ENCODE measurements around the gene ZNF701. TPM values are rescaled to one million over a fixed set of nuclear protein-coding genes. Genes with fewer than 3 reads are reported as not detected.

ZNF701 gene
- total and polyA plus RNA-seq, 2 of the 13 experiments (the other 11 are each of a cell fraction or from before 2014, with no cell fraction given), result 4.5 to 6.3 TPM

GRCh38 chr19:52570000-52570861, at the start of gene ZNF701 (continued):
- 0 out of 2 replicates have a peak, but pooled peaks have one; percentile 11 for TF ChIP-seq ZMYM4 (CRISPR knock-in tag; IDR thresholded peaks at IDR 0.05)
- peak; percentile 10 for TF ChIP-seq HNRNPLL (IDR thresholded peaks at IDR 0.05; ENCODE audit: low read depth, low read length, poor library complexity, severe bottlenecking)
- TF ChIP-seq RNF2 (conservative IDR thresholded peaks at IDR 0.05; ENCODE audit: low read depth), result no peak
- no peak for TF ChIP-seq ZNF337 (CRISPR knock-in tag; IDR thresholded peaks at IDR 0.05; ENCODE audit: borderline replicate concordance, low read depth)
- TF ChIP-seq ZNF747 (CRISPR knock-in tag; IDR thresholded peaks at IDR 0.05; ENCODE audit: borderline replicate concordance), result no peak
- no peak for TF ChIP-seq ZNF570 (CRISPR knock-in tag; IDR thresholded peaks at IDR 0.05; ENCODE audit: borderline replicate concordance)
- TF ChIP-seq MAX (IDR thresholded peaks at IDR 0.05), result peak; percentile 37; the same call in 1 of the 2 replicates
- TF ChIP-seq ZNF142 (CRISPR knock-in tag; IDR thresholded peaks at IDR 0.05), result no peak
- peak; percentile 41; the same call in 1 of the 2 replicates for TF ChIP-seq ZNF788 (CRISPR knock-in tag; IDR thresholded peaks at IDR 0.05; ENCODE audit: borderline replicate concordance)
- 0 out of 2 replicates have a peak, but pooled peaks have one; percentile 38 for TF ChIP-seq ZFP91 (CRISPR knock-in tag; IDR thresholded peaks at IDR 0.05; ENCODE audit: borderline replicate concordance)
- TF ChIP-seq ZNF766 (CRISPR knock-in tag; IDR thresholded peaks at IDR 0.05; ENCODE audit: borderline replicate concordance), result peak; percentile 17; the same call in 1 of the 2 replicates
- no peak for TF ChIP-seq ZNF275 (CRISPR knock-in tag; IDR thresholded peaks at IDR 0.05; ENCODE audit: borderline replicate concordance)
- TF ChIP-seq KDM5B (CRISPR knock-in tag; IDR thresholded peaks at IDR 0.05; ENCODE audit: borderline replicate concordance), result no peak
- TF ChIP-seq YEATS2 (CRISPR knock-in tag; IDR thresholded peaks at IDR 0.05; ENCODE audit: borderline replicate concordance), result peak; percentile 43; the same call in 1 of the 2 replicates
- TF ChIP-seq MXI1 (IDR thresholded peaks at IDR 0.05; ENCODE audit: borderline replicate concordance, low read depth, low read length), result peak; percentile 57; the same call in 1 of the 3 replicates

Measured in HepG2 (cell line).